ENCODE data around the gene MAPK1. TPM values are rescaled to one million over a fixed set of nuclear protein-coding genes. Genes with fewer than 3 reads are reported as not detected.
"Not testable (repeated sequence)": the region's sequence is repeated elsewhere in the genome, so short reads cannot be mapped to it uniquely, and the experiment has no call there.

The MAPK1 gene
- total and polyA plus RNA-seq, 4 donors = 16.3 to 154 (median 54.3) TPM

- Histone ChIP-seq H3K4me3 (no peak overlapping the region), H3K9me3 (ENCODE audit: control insufficient read depth in 4 of 4, insufficient read depth in 3 of 4, low read length in 3 of 4) (no peaks in the 10 kb centered on the region), H3K27ac (ENCODE audit: low read depth in 1 of 2, low read length in 1 of 2) (no peak overlapping the region), H3K9ac (ENCODE audit: insufficient read depth in 1 of 2, low read length in 2 of 2) (no peak overlapping the region), H3K36me3 (ENCODE audit: control insufficient read depth in 4 of 4, insufficient read depth in 4 of 4, low read length in 4 of 4) (peaks cover 0 to 4% (median 1%) of the 10 kb centered on the region in 4 donors), H3K4me1 (ENCODE audit: control insufficient read depth in 5 of 5, insufficient read depth in 5 of 5, low read length in 5 of 5) (peaks cover 0 to 18% (median 6%) of the 10 kb centered on the region in 5 donors), H3K27me3 (ENCODE audit: control insufficient read depth in 3 of 3, insufficient read depth in 3 of 3, low read length in 2 of 3) (no peaks in the 10 kb centered on the region)
- no peak for ATAC-seq (ENCODE audit: insufficient read depth, low FRiP score)
- 94 to 98% methylated on average over 1 of the region's 1 CpG for WGBS, 2 donors
- DNase-seq = no peak
- TF ChIP-seq, protein P1, sequence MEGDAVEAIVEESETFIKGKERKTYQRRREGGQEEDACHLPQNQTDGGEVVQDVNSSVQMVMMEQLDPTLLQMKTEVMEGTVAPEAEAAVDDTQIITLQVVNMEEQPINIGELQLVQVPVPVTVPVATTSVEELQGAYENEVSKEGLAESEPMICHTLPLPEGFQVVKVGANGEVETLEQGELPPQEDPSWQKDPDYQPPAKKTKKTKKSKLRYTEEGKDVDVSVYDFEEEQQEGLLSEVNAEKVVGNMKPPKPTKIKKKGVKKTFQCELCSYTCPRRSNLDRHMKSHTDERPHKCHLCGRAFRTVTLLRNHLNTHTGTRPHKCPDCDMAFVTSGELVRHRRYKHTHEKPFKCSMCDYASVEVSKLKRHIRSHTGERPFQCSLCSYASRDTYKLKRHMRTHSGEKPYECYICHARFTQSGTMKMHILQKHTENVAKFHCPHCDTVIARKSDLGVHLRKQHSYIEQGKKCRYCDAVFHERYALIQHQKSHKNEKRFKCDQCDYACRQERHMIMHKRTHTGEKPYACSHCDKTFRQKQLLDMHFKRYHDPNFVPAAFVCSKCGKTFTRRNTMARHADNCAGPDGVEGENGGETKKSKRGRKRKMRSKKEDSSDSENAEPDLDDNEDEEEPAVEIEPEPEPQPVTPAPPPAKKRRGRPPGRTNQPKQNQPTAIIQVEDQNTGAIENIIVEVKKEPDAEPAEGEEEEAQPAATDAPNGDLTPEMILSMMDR (IDR thresholded peaks at IDR 0.05; ENCODE audit: control extremely low read depth, extremely low read depth) = no peak
These were observed 55.5 kb downstream of the MAPK1 start for GRCh38 chr22:21811982-21812381.

DNA sequence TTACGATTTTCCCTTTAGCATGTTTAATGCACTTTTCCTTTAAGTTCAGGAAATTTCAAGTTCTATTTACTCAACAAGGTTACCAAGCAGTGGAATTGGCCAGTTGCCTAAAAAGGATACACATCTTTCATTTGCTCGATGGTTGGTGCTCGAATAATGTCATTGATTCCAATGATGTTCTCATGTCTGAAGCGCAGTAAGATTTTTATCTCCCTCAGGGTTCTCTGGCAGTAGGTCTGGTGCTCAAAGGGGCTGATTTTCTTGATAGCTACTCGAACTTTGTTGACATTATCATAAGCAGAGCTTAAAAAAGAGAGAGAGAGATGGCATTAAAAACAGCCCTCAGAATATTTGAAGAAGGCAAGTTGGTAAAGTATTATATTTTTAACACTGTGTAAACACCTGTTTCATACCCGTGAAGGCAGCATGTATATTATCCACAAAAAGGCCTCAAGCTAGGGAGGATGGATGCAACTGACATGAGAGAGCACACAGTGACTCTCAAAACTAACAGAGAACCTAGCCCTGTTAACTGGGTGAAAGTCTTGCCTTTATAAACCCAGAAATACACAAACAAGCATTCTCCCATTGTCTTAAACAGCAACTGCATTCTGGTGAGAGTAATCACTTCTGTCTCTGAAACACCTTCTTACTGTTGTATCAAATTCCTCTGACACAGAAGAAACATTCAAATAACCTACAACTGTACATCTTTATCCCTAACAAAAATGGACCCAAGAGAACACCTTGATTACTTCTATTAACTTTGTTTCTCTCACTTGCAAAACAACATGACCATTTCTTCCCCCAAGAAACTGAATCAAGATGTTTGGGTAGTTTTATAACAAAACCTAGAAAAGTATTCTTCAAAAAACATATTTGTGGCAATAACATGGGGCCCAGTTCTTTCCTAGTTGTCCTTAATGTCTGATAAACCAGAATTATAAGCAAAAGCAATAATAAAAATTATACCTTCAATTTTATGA lies 59.6 kb downstream of the MAPK1 start:
- peaks cover 0 to 5% (median 0%) of the 10 kb centered on the region in 5 donors for H3K4me1 ChIP-seq (ENCODE audit: control insufficient read depth in 5 of 5, insufficient read depth in 5 of 5, low read length in 5 of 5)
- TF ChIP-seq, protein P1 (IDR thresholded peaks at IDR 0.05; ENCODE audit: control extremely low read depth, extremely low read depth) = no peak
- peaks cover 8 to 15% (median 13%) of the 10 kb centered on the region in 4 donors for H3K36me3 ChIP-seq (ENCODE audit: control insufficient read depth in 4 of 4, insufficient read depth in 4 of 4, low read length in 4 of 4)
- DNase-seq (peak in 2 of 3 donors; percentile 50 to 56), ATAC-seq (ENCODE audit: insufficient read depth, low FRiP score) (no peak)
- H3K4me3 ChIP-seq = no peak overlapping the region
- 42 to 71% methylated on average over 6 of the region's 6 CpGs for WGBS, 2 donors
- no peak overlapping the region for H3K9ac ChIP-seq (ENCODE audit: insufficient read depth in 1 of 2, low read length in 2 of 2)
- H3K9me3 ChIP-seq (ENCODE audit: control insufficient read depth in 4 of 4, insufficient read depth in 3 of 4, low read length in 3 of 4) = no peaks in the 10 kb centered on the region
- no peak overlapping the region for H3K27ac ChIP-seq (ENCODE audit: low read depth in 1 of 2, low read length in 1 of 2)
- no peaks in the 10 kb centered on the region for H3K27me3 ChIP-seq (ENCODE audit: control insufficient read depth in 3 of 3, insufficient read depth in 3 of 3, low read length in 2 of 3)

DNA sequence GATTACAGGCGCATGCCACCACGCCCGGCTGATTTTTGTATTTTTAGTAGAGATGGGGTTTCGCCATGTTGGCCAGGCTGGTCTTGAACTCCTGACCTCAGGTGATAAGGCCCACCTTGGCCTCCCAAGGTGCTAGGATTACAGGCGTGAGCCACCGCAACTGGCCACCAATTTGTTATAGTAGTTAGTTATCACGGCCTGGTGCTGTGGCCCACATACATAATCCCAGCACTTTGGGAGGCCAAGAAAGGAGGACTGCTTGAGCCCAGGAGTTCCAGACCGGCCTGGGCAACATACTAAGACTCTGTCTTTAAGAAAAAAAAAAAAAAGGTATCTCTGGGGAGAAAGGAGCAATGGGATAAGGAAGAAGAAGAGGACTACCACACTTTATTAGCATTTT lies 62.1 kb downstream of the MAPK1 start:
- not testable (repeated sequence) for H3K9ac ChIP-seq (ENCODE audit: insufficient read depth in 1 of 2, low read length in 2 of 2); H3K27me3 ChIP-seq (ENCODE audit: control insufficient read depth in 3 of 3, insufficient read depth in 3 of 3, low read length in 2 of 3); DNase-seq; H3K4me3 ChIP-seq; H3K9me3 ChIP-seq (ENCODE audit: control insufficient read depth in 4 of 4, insufficient read depth in 3 of 4, low read length in 3 of 4); ATAC-seq (ENCODE audit: insufficient read depth, low FRiP score); H3K4me1 ChIP-seq (ENCODE audit: control insufficient read depth in 5 of 5, insufficient read depth in 5 of 5, low read length in 5 of 5); H3K27ac ChIP-seq (ENCODE audit: low read depth in 1 of 2, low read length in 1 of 2)
- WGBS, 2 donors = 95 to 98% methylated on average over 8 of the region's 8 CpGs
- H3K36me3 ChIP-seq (ENCODE audit: control insufficient read depth in 4 of 4, insufficient read depth in 4 of 4, low read length in 4 of 4) = peaks cover 20 to 26% (median 23%) of the 10 kb centered on the region in 4 donors

DNA sequence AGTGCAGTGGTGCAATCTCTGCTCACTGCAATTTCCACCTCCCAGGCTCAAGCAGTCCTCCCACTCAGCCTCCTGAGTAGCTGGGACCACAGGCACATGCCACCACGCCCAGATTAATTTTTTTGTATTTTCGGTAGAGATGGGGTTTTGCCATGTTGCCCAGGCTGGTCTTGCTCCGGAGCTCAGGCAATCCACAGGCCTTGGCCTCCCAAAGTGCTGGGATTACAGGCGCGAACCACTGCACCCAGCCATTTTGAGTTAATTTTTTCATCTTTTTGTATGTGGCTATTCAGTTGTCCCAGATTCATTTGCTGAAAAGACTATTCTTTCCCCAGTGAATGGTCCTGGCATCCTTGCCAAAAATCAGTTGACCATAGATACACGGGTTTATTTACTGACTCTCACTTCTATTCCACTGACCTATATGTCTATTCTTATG lies 63.6 kb downstream of the MAPK1 start:
- H3K27me3 ChIP-seq (ENCODE audit: control insufficient read depth in 3 of 3, insufficient read depth in 3 of 3, low read length in 2 of 3) = no peaks in the 10 kb centered on the region
- peaks cover 0 to 5% (median 0%) of the 10 kb centered on the region in 5 donors for H3K4me1 ChIP-seq (ENCODE audit: control insufficient read depth in 5 of 5, insufficient read depth in 5 of 5, low read length in 5 of 5)
- peaks cover 22 to 30% (median 28%) of the 10 kb centered on the region in 4 donors for H3K36me3 ChIP-seq (ENCODE audit: control insufficient read depth in 4 of 4, insufficient read depth in 4 of 4, low read length in 4 of 4)
- no peak overlapping the region for H3K27ac ChIP-seq (ENCODE audit: low read depth in 1 of 2, low read length in 1 of 2)
- H3K9ac ChIP-seq (ENCODE audit: insufficient read depth in 1 of 2, low read length in 2 of 2) = no peak overlapping the region
- ATAC-seq (ENCODE audit: insufficient read depth, low FRiP score) (no peak), DNase-seq (no peak)
- H3K9me3 ChIP-seq (ENCODE audit: control insufficient read depth in 4 of 4, insufficient read depth in 3 of 4, low read length in 3 of 4) = no peaks in the 10 kb centered on the region
- TF ChIP-seq, protein P1 (IDR thresholded peaks at IDR 0.05; ENCODE audit: control extremely low read depth, extremely low read depth) = no peak
- 89 to 96% methylated on average over 6 of the region's 6 CpGs for WGBS, 2 donors
- H3K4me3 ChIP-seq = no peak overlapping the region

Data from lung (tissue), 12 donors.